Posterior vena cava (tissue), 2 donors: ENCODE measurements around the gene FAM236A. TPM values are rescaled to one million over a fixed set of nuclear protein-coding genes. Genes with fewer than 3 reads are reported as not detected.
"Not testable (repeated sequence)": the region's sequence is repeated elsewhere in the genome, so short reads cannot be mapped to it uniquely, and the experiment has no call there.

Experiments used
- DNase-seq: peaks from one replicate; pipeline ENCODE4 v3.0.0-alpha.2; 2020; ENCODE audit warnings: low spot score
- intact Hi-C, 2 donors: fragments of 100-400 bp; cut with DNase I; formaldehyde crosslinking; loops; one replicate each; pipeline versions ENCODE4 v1.14.1 to v1.14.2; 2022 to 2023
- long read RNA-seq, 2 donors: library from polyadenylated mRNA; unstranded; transcript quantifications; one replicate each; pipeline ENCODE4 v2.0.0, GENCODE V29; 2020 to 2021
- total RNA-seq, 2 donors: library from RNA; stranded (reverse); fragmentation: NEBNext Ultra II Directional; extraction: Animal tissue kit (Norgen Biotek cat#: 25700); gene quantifications; one replicate each; pipeline ENCODE4 v1.2.1, GENCODE V29; 2021
- donor health status: DM: yes; HTN: yes; CAD: no.
- donor health status: DM: yes; HTN: yes; CAD: no.

The FAM236A gene
- total RNA-seq = not detected
- long read RNA-seq, donor 1 = 0 reads
- long read RNA-seq, donor 2 = 0 reads

DNA sequence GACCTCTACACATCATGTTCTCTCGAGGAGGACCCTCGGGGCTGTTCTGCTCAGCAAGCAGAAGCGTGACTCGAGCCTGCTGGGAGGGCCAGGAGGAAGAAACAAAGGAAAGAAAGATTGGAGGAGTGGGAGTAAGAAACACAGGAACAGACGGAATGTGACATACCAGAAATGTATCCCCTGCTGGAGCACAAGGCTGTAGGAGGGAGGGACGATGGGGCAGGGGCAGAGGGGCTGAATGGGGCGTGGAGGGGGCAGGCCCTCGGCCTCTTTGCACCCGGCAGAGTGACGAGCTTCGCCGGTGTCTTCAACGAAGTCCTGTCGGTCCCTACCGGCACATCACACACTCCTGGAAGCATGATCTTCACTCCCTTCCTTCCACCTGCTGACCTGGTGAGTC lies at the start of gene FAM236A:
Gene FAM236A (plus strand): TSS at position 301 of the 400 bp plus-strand sequence. CDS start 57 bp downstream, at position 358.
- DNase-seq, intact Hi-C loops: not testable (repeated sequence)

DNA sequence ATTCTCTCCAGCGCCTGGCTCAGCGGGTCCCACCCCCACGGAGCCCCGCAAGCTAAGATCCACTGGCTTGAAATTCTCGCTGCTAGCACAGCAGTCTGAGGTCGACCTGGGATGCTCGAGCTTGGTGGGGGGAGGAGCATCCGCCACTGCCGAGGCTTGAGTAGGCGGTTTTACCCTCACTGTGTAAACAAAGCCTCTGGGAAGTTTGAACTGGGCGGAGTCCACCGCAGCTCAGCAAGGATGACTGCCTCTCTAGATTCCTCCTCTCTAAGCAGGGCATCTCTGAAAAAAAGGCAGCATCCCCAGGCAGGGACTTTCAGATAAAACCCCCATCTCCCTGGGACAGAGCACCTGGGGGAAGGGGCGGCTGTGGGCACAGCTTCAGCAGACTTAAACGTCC lies 48.3 kb upstream of the FAM236A start:
- intact Hi-C loops, DNase-seq: not testable (repeated sequence)

DNA sequence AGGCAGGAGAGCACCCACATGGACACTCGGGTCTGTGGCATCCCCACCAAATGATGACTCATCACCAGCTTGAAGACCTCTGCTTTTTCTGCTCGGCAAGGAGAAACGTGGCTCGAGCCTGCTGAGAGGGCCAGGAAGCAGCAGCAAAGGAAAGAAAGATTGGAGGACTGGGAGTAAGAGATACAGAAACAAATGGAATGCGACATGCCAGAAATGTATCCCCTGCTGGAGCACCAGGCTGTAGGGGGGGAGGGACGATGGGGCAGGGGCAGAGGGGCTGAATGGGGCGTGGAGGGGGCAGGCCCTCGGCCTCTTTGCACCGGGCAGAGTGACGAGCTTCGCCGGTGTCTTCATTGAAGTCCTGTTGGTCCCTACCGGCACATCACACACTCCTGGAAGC lies 25.7 kb upstream of the FAM236A start, which contains the start of gene FAM236C:
Gene FAM236C (plus strand): TSS at position 301 of the 400 bp plus-strand sequence. CDS start 100 bp downstream, outside the sequence.
- intact Hi-C loops, DNase-seq: not testable (repeated sequence)

DNA sequence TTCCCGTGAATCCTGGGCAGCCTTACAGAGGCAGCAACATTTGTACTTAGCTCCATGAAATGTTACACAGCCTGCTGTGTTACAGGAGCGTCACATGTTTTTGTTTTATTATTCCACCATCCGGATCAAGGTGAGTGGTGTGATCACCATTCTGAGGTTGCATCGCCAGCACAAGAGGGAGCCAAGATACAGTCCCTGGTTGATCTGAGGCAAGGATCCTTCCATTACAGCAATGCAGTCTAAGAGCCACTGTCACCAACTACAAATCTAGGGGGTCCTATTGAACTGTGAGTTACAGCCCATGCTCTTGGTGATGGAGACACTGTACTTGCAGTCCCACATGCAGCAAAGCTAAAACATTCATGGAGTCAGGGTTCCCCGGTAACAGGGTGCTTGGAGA lies 21.9 kb upstream of the FAM236A start:
- DNase-seq, intact Hi-C loops: not testable (repeated sequence)

DNA sequence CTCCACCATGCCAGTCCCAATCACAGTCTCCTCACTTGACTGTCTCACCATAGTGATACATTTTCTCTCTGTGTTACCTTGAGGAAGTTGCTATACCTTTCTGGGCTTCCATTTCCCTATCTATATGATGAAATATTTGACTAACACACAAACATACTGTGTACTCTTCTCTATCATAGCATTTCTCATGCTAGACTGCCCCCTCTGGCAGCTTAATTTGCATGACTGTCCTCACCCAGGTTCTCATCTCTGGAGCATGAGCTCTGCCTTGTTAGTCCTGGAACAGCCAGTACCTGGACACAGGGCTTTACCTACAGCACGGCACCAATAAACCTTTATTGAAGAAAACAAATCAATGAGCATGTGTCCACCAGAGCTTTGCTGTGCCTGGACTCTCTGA lies 5.7 kb upstream of the FAM236A start:
- intact Hi-C loops, DNase-seq: not testable (repeated sequence)

DNA sequence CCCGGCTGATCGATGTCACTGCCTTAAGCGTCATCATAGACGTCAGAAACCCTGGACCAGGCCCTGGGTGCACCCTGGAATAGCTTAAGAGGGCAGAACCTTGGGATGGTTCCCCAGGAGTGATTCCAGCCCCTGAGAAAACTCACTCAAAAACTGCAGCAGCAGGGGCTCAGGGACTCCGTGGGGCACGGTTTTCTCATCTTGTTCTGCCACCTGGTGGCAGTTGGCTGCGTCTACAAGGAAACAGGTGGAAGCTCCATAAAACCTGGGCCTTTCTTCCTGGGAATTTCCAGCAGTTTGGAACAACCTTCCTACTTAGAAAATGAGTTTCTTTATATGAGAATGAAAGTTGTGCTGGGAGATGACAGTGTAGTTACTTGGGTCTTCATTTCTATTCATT lies 1.6 kb upstream of the FAM236A start:
- intact Hi-C loops = not testable (repeated sequence)

DNA sequence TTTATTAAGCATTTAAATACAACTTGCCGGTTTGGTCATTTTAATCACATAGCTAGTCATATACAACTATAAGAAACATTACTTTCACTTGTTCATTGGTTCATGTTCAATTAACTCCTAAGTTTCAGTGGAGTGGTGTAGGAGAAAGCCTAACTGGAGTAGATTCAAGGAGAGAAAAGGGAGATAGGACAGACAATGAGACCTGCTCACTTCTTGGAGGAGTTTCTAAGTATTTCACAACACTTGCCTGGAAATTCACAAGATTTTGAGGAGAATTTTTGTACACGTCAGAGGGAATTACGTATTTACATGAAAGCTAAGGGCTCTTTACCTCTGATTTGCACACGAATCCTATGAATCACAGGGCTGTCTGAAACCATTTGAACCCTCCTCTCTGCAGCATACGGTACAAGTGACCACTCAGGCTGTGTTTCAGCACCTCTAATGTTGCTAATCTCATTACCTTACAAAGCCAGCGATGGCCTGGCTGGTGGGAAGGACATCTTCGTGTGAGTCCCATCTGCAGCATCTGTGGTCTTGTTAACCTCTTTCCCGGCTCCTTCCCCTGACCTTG lies 1.0 kb upstream of the FAM236A start:
- intact Hi-C loops, DNase-seq: not testable (repeated sequence)

More for the DNA sequence above, 1.6 kb upstream of the FAM236A start:
- not testable (repeated sequence) for DNase-seq

DNA sequence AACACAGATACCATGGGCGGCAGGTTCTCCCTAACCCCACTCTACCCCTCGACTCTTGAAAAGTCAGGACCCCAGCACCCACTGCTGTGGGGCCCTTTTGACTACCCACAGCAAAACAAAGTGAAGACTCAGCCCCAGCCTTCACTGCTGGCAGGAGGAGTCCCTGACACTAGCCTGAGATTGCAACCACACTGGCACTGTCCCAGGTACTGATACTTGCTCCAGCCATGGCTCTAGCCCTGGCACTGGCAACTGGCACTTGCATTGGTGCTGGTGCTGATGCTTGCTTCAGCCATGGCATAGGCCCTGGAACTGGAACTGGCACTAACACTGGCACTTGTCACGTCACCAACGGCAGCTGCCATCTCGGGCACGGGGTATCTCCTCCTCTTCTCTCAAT lies 4.3 kb downstream of the FAM236A start:
- intact Hi-C loops = not testable (repeated sequence)

DNA sequence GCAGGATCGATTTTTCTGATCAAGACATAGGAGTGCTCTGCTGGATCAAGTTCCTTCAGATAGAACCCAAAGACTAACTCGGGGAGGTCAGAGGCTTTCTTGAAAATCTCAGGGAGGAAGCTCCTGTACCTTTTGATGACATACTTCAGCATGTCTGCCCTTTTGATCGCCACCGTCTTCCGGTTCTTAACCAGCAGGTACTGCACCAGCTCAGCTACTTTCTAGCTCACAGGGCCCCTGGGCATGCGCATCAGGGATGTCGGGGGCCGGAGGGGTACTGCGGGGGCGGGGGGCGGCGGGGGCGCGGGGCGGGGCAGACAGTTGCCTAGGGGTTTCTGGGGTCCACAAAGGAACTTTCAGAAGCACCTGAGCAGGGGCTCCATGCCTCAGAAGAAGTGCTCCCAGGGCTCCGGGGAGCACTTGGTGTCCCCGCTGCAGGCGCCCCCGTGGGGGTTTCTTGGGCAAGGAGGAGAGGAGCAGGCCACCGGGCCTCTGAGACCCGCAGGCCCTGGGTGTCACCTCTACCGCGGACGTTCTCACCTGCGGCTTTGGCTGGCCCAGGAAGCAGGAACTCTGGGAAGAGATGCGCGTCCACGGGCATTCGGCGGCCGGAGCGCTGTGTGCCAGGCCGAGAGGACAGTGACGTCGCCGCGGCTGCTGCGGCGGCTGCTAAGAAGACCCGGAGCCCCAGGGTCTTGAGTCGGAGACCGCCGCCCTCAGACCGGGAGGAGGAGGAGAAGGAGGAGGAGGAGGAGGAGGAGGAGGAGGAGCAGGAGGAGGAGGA lies 5.2 kb downstream of the FAM236A start:
- DNase-seq, intact Hi-C loops: not testable (repeated sequence)

More for the DNA sequence above, 4.3 kb downstream of the FAM236A start:
- DNase-seq = not testable (repeated sequence)

DNA sequence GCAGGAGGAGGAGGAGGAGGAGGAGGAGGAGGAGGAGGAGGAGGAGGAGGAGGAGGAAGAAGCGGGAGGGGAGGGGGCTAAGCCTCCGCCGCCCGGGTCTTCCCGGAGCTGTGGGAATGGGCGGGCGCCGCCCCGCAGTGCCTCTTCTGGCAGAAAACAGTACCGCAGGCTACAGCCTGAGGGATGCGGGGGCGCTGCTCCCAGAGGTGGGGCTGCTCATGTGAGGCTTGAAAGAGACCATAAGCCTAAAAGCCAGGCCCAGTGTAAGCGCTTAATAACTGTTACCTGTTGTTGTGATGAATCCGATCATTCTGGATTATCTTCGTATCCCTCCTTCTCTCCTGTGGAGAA lies 5.8 kb downstream of the FAM236A start, which contains the start of gene DMRTC1:
Gene DMRTC1 (minus strand): TSS at position 19 of the 351 bp plus-strand sequence. CDS start 68,143 bp downstream, outside the sequence.
- intact Hi-C loops, DNase-seq: not testable (repeated sequence)

DNA sequence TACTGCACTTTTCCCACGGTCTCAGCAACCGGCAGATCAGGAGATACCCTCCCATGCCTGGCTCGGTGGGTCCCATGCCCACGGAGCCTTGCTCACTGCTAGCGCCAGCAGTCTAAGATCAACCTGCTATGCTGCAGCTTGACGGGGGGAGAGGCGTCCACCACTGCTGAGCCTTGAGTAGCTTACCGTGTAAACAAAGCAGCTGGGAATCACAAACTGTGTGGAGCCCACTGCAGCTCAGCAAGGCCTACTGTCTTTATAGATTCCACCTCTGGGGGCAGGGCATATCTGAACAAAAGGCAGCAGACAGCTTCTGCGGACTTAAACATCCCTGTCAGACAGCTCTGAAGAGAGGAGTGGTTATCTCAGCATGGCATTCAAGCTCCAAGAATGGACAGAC lies 22.0 kb downstream of the FAM236A start:
- DNase-seq, intact Hi-C loops: not testable (repeated sequence)

DNA sequence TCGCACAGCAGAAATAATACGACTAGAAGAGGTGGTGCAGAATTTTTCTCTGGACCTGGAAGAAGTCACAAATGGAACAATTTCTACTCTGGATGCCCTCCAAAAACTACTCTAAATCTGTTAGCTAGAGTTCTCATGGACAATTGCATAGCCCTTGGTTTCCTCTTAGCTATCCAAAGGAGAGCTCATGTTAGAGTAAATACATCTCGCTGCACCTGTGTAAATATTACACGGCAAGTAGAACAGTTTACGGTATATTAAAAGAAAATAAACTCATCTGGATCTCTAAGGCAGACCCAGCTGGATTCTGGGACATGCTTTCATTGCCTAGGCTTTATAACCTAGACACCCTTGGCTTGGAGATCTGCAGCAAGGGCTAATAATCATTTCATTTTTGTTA lies 33.9 kb downstream of the FAM236A start:
- DNase-seq, intact Hi-C loops: not testable (repeated sequence)

DNA sequence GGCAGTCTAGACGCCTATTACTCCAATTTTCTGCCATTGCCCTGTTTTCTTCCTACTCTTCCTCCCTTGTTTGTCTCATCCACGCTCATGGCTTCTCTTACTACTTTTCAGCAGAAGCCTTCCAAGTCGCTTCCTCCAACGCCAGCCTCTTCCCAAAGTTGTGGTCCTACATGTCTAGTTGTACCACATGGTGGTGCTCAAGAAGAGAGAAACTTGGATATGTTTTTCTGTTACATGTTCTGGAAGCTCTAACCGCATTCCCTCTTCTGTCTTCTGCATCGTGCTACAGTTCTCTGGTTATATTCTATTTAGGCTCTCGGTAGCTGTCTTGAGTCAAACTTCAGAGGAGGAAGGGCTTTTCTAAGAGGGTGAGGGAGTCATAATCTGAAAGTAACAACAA lies 36.9 kb downstream of the FAM236A start:
- DNase-seq, intact Hi-C loops: not testable (repeated sequence)

DNA sequence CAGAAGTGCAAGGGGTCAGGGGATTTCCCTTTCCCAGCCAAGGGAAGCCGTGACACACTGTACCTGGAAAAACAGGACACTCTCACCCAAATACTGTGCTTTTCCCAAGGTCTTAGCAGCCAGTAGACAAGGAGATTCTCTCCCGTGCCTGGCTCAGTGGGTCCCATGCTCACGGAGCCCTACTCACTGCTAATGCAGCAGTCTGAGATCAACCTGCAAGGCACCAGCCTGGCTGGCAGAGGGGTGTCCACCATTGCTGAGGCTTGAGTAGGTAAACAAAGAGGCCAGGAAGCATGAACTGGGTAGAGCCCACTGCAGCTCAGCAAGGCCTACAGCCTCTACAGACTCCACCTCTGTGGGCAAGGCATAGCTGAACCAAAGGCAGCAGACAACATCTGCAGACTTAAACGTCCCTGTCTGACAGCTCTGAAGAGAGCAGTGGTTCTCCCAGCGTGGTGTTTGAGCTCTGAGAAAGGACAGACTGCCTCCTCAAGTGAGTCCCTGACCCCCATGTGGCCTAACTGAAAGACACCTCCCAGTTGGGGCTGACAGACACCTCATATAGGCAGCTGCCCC lies 43.0 kb downstream of the FAM236A start:
- intact Hi-C loops = not testable (repeated sequence)
- peak; percentile 32 for DNase-seq

Other genes starting within 250 kb of the FAM236A start
- gene PHKA1, start 223.9 kb upstream of the FAM236A start, total RNA-seq = 1 to 10 TPM; 5.6 to 7.9 TPM
- gene DMRTC1B, start 161.3 kb upstream of the FAM236A start, total RNA-seq = not detected
- gene FAM236B, start 155.5 kb upstream of the FAM236A start, total RNA-seq = not detected
- not detected for gene FAM236D, start 130.0 kb upstream of the FAM236A start, total RNA-seq
- gene FAM236C, start 25.6 kb upstream of the FAM236A start, total RNA-seq = not detected
- gene DMRTC1, start 5.6 kb downstream of the FAM236A start, total RNA-seq = not detected
- not detected for gene PABPC1L2B, start 64.7 kb downstream of the FAM236A start, total RNA-seq
- gene PABPC1L2A, start 141.3 kb downstream of the FAM236A start, total RNA-seq = not detected